HepG2 (cell line): ENCODE data around the gene HNRNPUL2. TPM values are rescaled to one million over a fixed set of nuclear protein-coding genes. Genes with fewer than 3 reads are reported as not detected.

Experiments
- ETS1 ChIP-seq: sonication (generic); formaldehyde crosslinking; IDR thresholded peaks from 2 replicates; pipeline ENCODE4 v1.4.0; 2020; ENCODE audit warnings: missing genetic modification reagents
- HNF1A ChIP-seq, 2 experiments: sonication (generic) in 1 of 2; formaldehyde crosslinking in 1 of 2; IDR thresholded peaks; 2 replicates each; pipeline versions ENCODE4 v1.4.0 to v1.6.1; 2016 to 2020; ENCODE audit warnings: borderline replicate concordance in 1 of 2, low read depth in 1 of 2, mild to moderate bottlenecking in 1 of 2, missing genetic modification reagents in 1 of 2
- KDM4B ChIP-seq: sonication (generic); formaldehyde crosslinking; IDR thresholded peaks from 2 replicates; pipeline ENCODE4 v1.4.0; 2020; ENCODE audit warnings: missing genetic modification reagents
- MEIS1 ChIP-seq: sonication (generic); formaldehyde crosslinking; IDR thresholded peaks from 2 replicates; pipeline ENCODE4 v1.9.0; 2021; ENCODE audit warnings: mild to moderate bottlenecking, missing genetic modification reagents, moderate library complexity, borderline replicate concordance
- MNT ChIP-seq: fragments of 450-650 bp; IDR thresholded peaks from 2 replicates; pipeline ENCODE4 v1.6.1; 2016
- NFE2L2 ChIP-seq: fragments of 150-350 bp; IDR thresholded peaks from 2 replicates; pipeline ENCODE4 v1.6.1; 2014; ENCODE audit warnings: low read length
- NR2F2 ChIP-seq: IDR thresholded peaks from 2 replicates; pipeline ENCODE4 v1.6.1; 2012; ENCODE audit warnings: low read depth, inconsistent platforms, borderline replicate concordance
- RBM39 ChIP-seq: fragments of 200-400 bp; formaldehyde crosslinking; IDR thresholded peaks from one replicate; pipeline ENCODE4 v1.6.1; 2018; ENCODE audit warnings: antibody characterized with exemption, mild to moderate bottlenecking, low read depth, low read length; ENCODE audit not compliant: poor library complexity, severe bottlenecking
- RELA ChIP-seq: sonication (generic); formaldehyde crosslinking; IDR thresholded peaks from 2 replicates; pipeline ENCODE4 v1.4.0; 2020; ENCODE audit warnings: missing genetic modification reagents
- ZBTB1 ChIP-seq: sonication (generic); formaldehyde crosslinking; IDR thresholded peaks from 2 replicates; pipeline ENCODE4 v1.4.0; 2020; ENCODE audit warnings: missing genetic modification reagents, borderline replicate concordance
- ZBTB3 ChIP-seq: sonication (generic); formaldehyde crosslinking; IDR thresholded peaks from 2 replicates; pipeline ENCODE4 v1.4.0; 2020; ENCODE audit warnings: low read depth, mild to moderate bottlenecking, moderate library complexity, missing genetic modification reagents, borderline replicate concordance
- ZBTB39 ChIP-seq: sonication (generic); formaldehyde crosslinking; IDR thresholded peaks from 2 replicates; pipeline ENCODE4 v1.5.0; 2020; ENCODE audit warnings: missing genetic modification reagents
- ZFP91 ChIP-seq: sonication (generic); formaldehyde crosslinking; IDR thresholded peaks from 2 replicates; pipeline ENCODE4 v1.9.0; 2022; ENCODE audit warnings: missing genetic modification reagents, mild to moderate bottlenecking, borderline replicate concordance
- ZNF207 ChIP-seq: fragments of 450-650 bp; IDR thresholded peaks from 2 replicates; pipeline ENCODE4 v1.6.1; 2016; ENCODE audit warnings: antibody characterized with exemption, borderline replicate concordance
- ZNF709 ChIP-seq: sonication (generic); formaldehyde crosslinking; IDR thresholded peaks from 2 replicates; pipeline ENCODE4 v1.5.0; 2020; ENCODE audit warnings: mild to moderate bottlenecking, missing genetic modification reagents
- ZNF775 ChIP-seq: sonication (generic); formaldehyde crosslinking; IDR thresholded peaks from 2 replicates; pipeline ENCODE4 v1.4.0; 2020; ENCODE audit warnings: missing genetic modification reagents, mild to moderate bottlenecking, moderate library complexity, borderline replicate concordance
- ZSCAN29 ChIP-seq: sonication (generic); formaldehyde crosslinking; conservative IDR thresholded peaks from 2 replicates; pipeline ENCODE4 v1.4.0; 2020; ENCODE audit warnings: mild to moderate bottlenecking, missing genetic modification reagents
- polyA plus RNA-seq, 8 experiments: library from polyadenylated mRNA; depleted of rRNA in 3 of 8; stranded (reverse) in 7 of 8; unstranded in 1 of 8; fragments of >200 nt; fragmentation: Illumina TruSeq in 4 of 8; extraction: Trizol in 4 of 8; gene quantifications; 2 replicates each; pipeline versions ENCODE4 v1.2.1 to v1.2.3, GENCODE V29; 2011 to 2016; ENCODE audit warnings: low read depth in 4 of 8, missing spikeins in 1 of 8, mixed read lengths in 1 of 8; ENCODE audit not compliant: insufficient read depth in 1 of 8
- total RNA-seq, 5 experiments: library from RNA; depleted of rRNA; stranded (reverse); fragments of >200 nt; fragmentation: Illumina TruSeq; extraction: Trizol; gene quantifications; 2 replicates each; pipeline ENCODE4 v1.2.3, GENCODE V29; 2016; ENCODE audit warnings: low read depth in 1 of 5

HNRNPUL2 gene
- total and polyA plus RNA-seq, 2 of the 13 experiments (the other 11 are each of a cell fraction or from before 2014, with no cell fraction given), result 8.4 to 9.6 TPM

GRCh38 chr11:62753736-62754603 is 26.7 kb upstream of the HNRNPUL2 start, which contains the start of gene ZBTB3 (continued):
- TF ChIP-seq HNF1A (IDR thresholded peaks at IDR 0.05; ENCODE audit: low read depth) (no peak), HNF1A (CRISPR knock-in tag; IDR thresholded peaks at IDR 0.05; ENCODE audit: borderline replicate concordance) (no peak; the same call in 1 of the 2 replicates), ZFP91 (CRISPR knock-in tag) (peak; percentile 67; the same call in 1 of the 2 replicates), ZSCAN29 (CRISPR knock-in tag) (no peak), ZNF709 (CRISPR knock-in tag) (no peak), KDM4B (CRISPR knock-in tag) (no peak), RELA (CRISPR knock-in tag) (no peak), ZNF207 (no peak), ZNF775 (CRISPR knock-in tag) (no peak), ZBTB1 (CRISPR knock-in tag) (no peak), ZBTB39 (CRISPR knock-in tag) (no peak), MNT (no peak), RBM39 (peak; percentile 40), ZBTB3 (CRISPR knock-in tag) (no peak), NR2F2 (no peak), MEIS1 (CRISPR knock-in tag) (peak; percentile 79; the same call in 1 of the 2 replicates), NFE2L2 (no peak), ETS1 (CRISPR knock-in tag) (no peak)
